Measurements from ENCODE around the gene ZNF398. TPM values are rescaled to one million over a fixed set of nuclear protein-coding genes. Genes with fewer than 3 reads are reported as not detected.
A peak's percentile ranks its signal among the peaks of the same experiment; 100 is the strongest.

Gene ZNF398
- total and polyA plus RNA-seq, 10 of the 15 experiments (the other 5 are each of a cell fraction or from before 2014, with no cell fraction given) = 2.3 to 15.3 (median 10.0) TPM

- TF ChIP-seq CUX1 (IDR thresholded peaks at IDR 0.05; ENCODE audit: insufficient replicate concordance, low read depth, low read length) = no peak
- TF ChIP-seq BRCA1 (IDR thresholded peaks at IDR 0.05; ENCODE audit: low read depth, low read length) = no peak
- TF ChIP-seq TCF3 (IDR thresholded peaks at IDR 0.05; ENCODE audit: borderline replicate concordance, insufficient read depth, low read depth, low read length) = no peak
- no peak for TF ChIP-seq WRNIP1 (IDR thresholded peaks at IDR 0.05; ENCODE audit: borderline replicate concordance, low read depth, low read length)
- no peak for TF ChIP-seq BCL11A (IDR thresholded peaks at IDR 0.05; ENCODE audit: low read depth, low read length)
- TF ChIP-seq ZBTB33 (IDR thresholded peaks at IDR 0.05) = no peak
- TF ChIP-seq TAF1 (IDR thresholded peaks at IDR 0.05; ENCODE audit: borderline replicate concordance, low read depth, low read length) = no peak
- no peak for TF ChIP-seq ZNF384 (IDR thresholded peaks at IDR 0.05; ENCODE audit: borderline replicate concordance, low read depth, low read length)
- no peak for TF ChIP-seq RAD21 (IDR thresholded peaks at IDR 0.05; ENCODE audit: insufficient read depth, low read depth, low read length)
- TF ChIP-seq, protein P1, sequence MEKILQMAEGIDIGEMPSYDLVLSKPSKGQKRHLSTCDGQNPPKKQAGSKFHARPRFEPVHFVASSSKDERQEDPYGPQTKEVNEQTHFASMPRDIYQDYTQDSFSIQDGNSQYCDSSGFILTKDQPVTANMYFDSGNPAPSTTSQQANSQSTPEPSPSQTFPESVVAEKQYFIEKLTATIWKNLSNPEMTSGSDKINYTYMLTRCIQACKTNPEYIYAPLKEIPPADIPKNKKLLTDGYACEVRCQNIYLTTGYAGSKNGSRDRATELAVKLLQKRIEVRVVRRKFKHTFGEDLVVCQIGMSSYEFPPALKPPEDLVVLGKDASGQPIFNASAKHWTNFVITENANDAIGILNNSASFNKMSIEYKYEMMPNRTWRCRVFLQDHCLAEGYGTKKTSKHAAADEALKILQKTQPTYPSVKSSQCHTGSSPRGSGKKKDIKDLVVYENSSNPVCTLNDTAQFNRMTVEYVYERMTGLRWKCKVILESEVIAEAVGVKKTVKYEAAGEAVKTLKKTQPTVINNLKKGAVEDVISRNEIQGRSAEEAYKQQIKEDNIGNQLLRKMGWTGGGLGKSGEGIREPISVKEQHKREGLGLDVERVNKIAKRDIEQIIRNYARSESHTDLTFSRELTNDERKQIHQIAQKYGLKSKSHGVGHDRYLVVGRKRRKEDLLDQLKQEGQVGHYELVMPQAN (conservative IDR thresholded peaks at IDR 0.05) = peak; percentile 61; the same call in 1 of the 2 replicates
- no peak for TF ChIP-seq PRDM15 (CRISPR knock-in tag; IDR thresholded peaks at IDR 0.05)
Observed at GRCh38 chr7:149147752-149148653, 750 bp downstream of the ZNF398 start (continued).
